Activated CD4-positive, alpha-beta T cell treated with anti-CD3 and anti-CD28 coated beads, Interleukin-2, amount 50 U/mL, for 1 hour (primary cell): ENCODE measurements around the gene PLEKHG7.
"Not testable (repeated sequence)": the region's sequence is repeated elsewhere in the genome, so short reads cannot be mapped to it uniquely, and the experiment has no call there.

ENCODE experiments used
- DNase-seq: peaks from one replicate; pipeline ENCODE4 v3.0.0-alpha.2; 2020

The PLEKHG7 gene, protein sequence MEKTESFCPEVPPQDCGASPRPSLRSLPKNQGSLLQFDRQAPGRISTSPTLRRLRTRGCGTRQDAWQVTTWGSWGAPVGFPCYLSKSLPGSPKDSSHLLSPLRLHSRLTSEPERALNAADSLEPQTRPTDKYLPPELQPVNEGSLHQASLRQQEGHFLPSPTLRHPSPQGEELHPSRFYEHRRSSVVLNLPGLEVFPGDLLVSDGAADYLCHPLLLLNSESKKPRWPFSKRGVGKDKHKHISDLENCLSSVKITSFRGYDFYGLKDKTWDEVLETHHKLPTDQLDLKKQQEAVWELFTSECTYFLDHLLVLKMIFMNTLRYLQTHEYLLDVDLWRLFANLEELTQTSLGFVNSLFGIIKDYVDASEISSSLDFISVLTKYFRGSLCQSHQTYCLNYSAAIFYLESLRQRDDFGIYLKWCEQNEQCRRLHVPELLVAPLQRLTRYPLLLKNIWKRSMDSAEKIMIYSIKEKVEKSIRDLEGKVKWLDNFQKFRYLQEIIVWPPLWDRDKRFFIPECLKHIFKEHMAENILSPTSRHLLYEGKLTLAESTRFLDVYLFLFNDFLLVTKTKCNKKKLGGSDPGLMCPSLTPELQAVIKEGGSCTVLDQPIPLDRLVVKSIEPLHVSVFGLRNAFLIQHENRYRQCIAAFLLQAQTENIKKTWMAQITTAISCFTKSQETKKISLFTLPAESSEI

GRCh38 chr12:92702754-92703679 lies at the start of gene PLEKHG7:
PLEKHG7 (plus strand) TSS chr12:92702989; CDS start chr12:92706632, 3,643 bp downstream.
- DNase-seq: no peak

DNA sequence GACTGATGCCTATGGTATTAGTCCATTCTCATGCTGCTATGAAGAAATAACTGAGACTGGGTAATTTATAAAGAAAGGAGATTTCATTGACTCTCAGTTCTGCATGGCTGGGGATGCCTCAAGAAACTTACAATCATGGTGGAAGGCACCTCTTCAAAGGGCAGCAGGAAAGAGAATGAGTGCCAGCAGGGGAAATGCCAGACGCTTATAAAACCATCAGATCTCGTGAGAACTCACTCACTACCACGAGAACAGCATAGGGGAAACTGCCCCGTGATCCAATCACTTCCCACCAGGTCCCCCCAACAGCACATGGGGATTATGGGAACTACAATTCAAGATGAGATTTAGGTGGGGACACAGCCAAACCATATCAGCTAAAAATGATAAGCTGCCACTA lies 48.5 kb upstream of the PLEKHG7 start:
- not testable (repeated sequence) for DNase-seq

DNA sequence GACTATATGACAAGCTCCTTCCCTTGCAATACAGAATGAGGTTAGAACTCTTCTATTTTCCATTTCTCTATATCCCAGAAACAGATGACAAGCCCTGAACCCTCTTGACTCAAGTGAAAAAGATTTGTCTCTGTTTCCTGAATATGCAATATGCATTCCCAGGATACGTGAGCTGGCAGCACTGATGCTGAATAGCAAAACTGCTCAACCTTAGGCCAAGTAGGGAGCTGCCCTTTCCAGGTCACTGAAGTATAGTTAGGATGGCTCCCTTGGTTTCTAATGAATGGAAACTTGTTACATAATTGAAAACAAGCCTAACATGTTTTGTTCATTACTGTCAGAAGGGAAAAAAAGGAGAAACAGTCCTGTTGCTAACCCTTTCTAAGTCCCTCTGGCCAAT lies 47.9 kb upstream of the PLEKHG7 start:
- DNase-seq: no peak

DNA sequence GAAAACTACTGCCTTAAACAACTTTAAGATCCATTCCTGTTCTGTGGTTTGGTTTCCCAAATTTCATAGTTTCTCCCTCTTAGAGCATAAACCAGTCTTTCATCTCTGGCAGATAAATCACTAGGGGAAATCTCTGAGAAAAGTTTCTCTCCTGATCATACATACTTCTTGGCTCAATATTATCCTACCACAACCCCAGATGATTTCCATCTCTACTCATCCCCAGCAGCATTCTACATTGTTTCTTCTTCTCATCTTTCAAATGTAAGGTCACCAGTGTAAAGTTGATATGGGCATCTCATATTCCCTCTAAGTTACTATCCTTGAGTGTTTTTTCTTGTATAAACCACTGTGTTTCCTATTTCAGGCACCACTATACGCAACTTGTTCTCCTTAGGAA lies 45.9 kb upstream of the PLEKHG7 start:
- no peak for DNase-seq

DNA sequence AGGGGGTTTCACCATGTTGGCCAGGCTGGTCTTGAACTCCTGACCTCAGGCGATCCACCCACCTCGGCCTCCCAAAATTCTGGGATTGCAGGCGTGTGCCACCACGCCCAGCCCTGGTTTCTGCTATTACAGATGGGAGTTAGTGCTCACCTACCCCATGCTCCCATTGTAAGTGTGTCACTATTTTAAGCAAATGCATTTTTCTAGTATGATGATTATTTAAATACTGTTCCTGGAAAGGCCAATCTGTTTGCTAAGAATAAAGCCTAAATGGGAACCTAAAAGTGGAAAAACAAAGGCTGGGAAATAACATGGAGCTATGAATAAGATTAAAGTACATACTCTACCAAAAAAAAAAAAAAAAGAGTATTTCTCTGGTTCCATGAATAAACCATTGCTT lies 45.0 kb upstream of the PLEKHG7 start:
- DNase-seq: no peak

GRCh38 chr12:92658611-92659010 lies 44.2 kb upstream of the PLEKHG7 start:
- no peak for DNase-seq

- DNase-seq: no peak
Observed at GRCh38 chr12:92661269-92661668, 41.5 kb upstream of the PLEKHG7 start.

GRCh38 chr12:92665496-92665895 lies 37.3 kb upstream of the PLEKHG7 start:
- DNase-seq: no peak

DNA sequence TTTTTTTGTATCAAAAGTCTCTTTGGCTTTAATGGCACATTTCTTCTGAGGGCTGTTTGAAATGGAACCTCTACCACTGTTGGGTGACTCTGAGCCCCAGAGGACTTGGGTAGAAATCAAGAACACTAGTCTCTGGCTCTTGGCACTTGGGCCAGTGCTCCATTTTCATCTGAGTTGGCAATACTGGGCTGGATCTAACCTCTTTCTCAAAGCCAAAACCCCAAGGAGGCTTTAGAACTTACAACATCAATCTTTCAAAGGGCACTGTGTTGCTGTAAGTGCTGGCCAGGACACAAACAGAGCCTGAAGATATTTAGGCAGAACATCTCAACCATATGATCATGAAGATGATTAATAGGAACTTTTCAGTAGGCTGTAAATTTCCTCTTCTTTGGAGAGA lies 34.0 kb upstream of the PLEKHG7 start:
- DNase-seq: no peak

- DNase-seq: not testable (repeated sequence)
Observed at GRCh38 chr12:92671524-92671923, 31.3 kb upstream of the PLEKHG7 start.

DNA sequence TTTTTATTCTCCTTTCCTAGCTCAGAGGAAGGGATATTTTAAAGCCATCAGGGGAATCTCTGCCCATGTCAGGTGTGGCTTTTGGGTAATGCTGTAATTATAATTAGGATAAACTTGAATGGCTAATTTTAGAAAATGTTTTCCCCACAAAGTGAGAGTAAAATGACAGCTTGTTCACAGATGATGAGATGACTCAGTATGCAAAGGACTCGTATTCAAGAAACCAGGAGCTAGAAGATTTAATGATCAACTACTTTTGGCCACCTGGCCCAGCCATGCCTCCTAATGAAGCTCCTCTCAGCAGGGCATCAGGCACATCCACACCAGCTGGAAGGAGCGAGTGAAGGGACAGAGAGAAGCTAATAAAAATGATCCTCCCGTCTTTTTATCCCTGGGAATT lies 29.0 kb upstream of the PLEKHG7 start:
- no peak for DNase-seq

GRCh38 chr12:92674500-92674899 lies 28.3 kb upstream of the PLEKHG7 start:
- no peak for DNase-seq

GRCh38 chr12:92675092-92675865 lies 27.5 kb upstream of the PLEKHG7 start:
- DNase-seq: no peak

GRCh38 chr12:92676710-92677109 lies 26.1 kb upstream of the PLEKHG7 start:
- DNase-seq: no peak

DNA sequence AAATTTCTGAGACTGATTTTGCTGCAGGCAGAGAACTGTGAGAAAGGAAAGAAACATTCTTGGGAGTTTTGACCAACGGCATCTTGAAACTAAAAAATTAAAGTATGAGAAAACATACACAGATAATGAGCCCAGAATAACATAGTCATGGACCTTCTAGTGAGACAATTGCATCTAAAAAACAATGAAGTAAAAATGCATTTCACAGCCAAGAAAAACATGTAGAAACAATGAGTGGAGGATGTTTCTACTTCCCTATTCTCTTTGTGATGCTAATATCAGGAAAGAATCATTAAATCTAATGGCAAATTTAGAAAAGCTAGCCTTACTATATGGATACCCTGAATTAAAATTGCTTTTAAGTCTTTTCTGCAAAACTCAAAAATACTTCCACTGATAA lies 12.2 kb upstream of the PLEKHG7 start:
- no peak for DNase-seq

DNA sequence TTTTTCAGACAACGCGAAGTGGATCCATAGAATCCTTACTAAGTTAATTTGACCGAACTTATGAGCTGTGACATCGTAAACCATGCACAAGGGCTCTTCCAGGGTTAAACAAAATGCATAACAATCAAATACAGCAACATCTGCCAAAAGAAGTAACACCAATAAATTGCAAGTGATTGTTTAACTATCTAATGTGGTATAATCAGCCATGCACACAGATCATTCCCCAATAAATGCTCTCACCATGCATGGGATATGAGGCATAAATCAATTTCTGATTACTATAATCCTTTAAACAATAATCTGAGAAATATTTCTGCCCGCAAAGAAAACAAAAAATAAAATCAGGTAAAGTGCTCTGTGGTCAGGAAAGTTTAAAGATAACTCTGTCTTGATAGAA lies 7.7 kb upstream of the PLEKHG7 start:
- DNase-seq: no peak

GRCh38 chr12:92695577-92695976 lies 7.2 kb upstream of the PLEKHG7 start:
- no peak for DNase-seq

DNA sequence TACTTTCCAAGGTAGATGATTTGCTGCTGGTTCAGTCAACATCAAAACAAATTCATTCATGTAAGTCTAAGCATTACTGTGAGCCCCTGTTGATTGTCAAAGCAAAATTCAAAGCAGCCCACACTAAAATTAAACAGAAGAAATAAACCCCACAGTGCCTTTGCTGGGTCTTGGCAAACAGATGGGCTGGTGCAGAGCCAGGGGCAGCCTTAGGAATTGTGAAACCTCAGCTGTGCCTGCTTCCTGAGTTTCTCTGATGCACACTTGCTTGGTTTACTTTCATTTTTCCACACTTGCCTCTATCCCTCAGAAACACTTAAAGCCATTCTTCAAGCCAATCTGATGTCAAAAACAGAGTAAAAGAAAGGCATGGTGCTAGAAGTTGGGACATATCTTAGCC lies 6.6 kb upstream of the PLEKHG7 start:
- DNase-seq: no peak

DNA sequence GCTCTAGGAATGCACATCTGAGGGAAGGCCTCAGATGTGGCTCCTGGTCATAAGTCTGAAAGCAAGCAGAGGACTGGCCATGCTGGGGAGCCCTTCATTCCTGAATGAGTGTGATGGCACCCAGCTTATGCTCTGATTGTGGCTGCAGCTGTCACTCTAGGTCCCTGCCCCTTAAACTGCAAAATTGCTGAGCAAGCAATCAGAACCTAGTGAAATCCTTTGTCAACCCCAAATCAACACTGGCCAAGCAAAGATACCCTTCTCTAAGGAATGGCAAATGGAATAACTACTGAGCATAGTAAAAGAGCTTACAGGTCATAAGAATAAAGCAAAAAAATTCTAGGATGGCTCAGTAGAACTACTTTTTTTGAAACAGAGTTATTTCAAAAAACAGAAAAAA lies 4.3 kb upstream of the PLEKHG7 start:
- DNase-seq: no peak

- no peak for DNase-seq
Observed at GRCh38 chr12:92701441-92701840, 1.3 kb upstream of the PLEKHG7 start.

- no peak for DNase-seq
Observed at GRCh38 chr12:92703786-92704185, 997 bp downstream of the PLEKHG7 start.

GRCh38 chr12:92706594-92706993 lies 3.8 kb downstream of the PLEKHG7 start:
- no peak for DNase-seq

DNA sequence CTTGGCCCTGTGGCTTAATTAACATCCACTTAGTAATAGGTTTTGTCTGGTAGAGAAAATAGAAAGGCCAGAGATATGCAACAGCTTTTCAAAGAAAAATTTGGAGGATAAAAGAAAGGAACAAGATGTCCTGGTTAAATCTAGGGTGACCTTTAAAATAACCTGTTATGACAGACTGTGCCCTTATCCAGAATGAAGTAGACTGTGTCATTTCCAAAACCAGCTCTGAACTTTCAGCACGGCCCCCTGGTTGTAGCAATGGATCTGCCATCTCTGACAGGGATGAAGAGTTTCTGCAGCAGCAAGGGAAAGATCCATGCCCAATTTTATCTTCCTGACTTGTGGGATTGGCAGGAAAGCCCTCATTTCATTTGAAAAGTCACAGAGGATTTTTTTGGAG lies 5.1 kb downstream of the PLEKHG7 start:
- DNase-seq: no peak
